GM18507 (cell line): ENCODE data around the gene SCGN.

ENCODE experiments used
- DNase-seq: peaks from one replicate; pipeline ENCODE4 v3.0.0; 2011; ENCODE audit warnings: low read depth; ENCODE audit not compliant: insufficient read length; ENCODE audit errors: extremely low spot score
- FAIRE-seq: peaks from 2 replicates; lab custom pipeline; 2011; peaks lifted over from hg19 to GRCh38; lab: Jason Lieb, UNC

Gene SCGN

GRCh38 chr6:25637960-25638434, 14.0 kb upstream of the SCGN start:
- no peak for DNase-seq

GRCh38 chr6:25639653-25640052, 12.4 kb upstream of the SCGN start:
- DNase-seq: no peak
- no peak for FAIRE-seq

More at GRCh38 chr6:25637960-25638434, 14.0 kb upstream of the SCGN start:
- FAIRE-seq: no peak

- FAIRE-seq (no peak), DNase-seq (no peak)
These were observed 11.6 kb upstream of the SCGN start for GRCh38 chr6:25640446-25640845.

GRCh38 chr6:25640891-25641290, 11.1 kb upstream of the SCGN start:
- DNase-seq (no peak), FAIRE-seq (no peak)

GRCh38 chr6:25641377-25641776, 10.6 kb upstream of the SCGN start:
- DNase-seq (no peak), FAIRE-seq (no peak)

- FAIRE-seq: no peak
- no peak for DNase-seq
These were observed 9.9 kb upstream of the SCGN start for GRCh38 chr6:25641940-25642666.

- no peak for FAIRE-seq
These were observed 9.2 kb upstream of the SCGN start for GRCh38 chr6:25642667-25643328.

GRCh38 chr6:25645916-25646315, 6.1 kb upstream of the SCGN start:
- no peak for FAIRE-seq

More at GRCh38 chr6:25642667-25643328, 9.2 kb upstream of the SCGN start:
- no peak for DNase-seq

GRCh38 chr6:25649611-25650010, 2.4 kb upstream of the SCGN start:
- no peak for DNase-seq
- no peak for FAIRE-seq

More at GRCh38 chr6:25645916-25646315, 6.1 kb upstream of the SCGN start:
- no peak for DNase-seq

- FAIRE-seq: no peak
- DNase-seq: no peak
These were observed 3.7 kb downstream of the SCGN start for GRCh38 chr6:25655723-25656122.

GRCh38 chr6:25659633-25660368, 7.8 kb downstream of the SCGN start:
- DNase-seq: no peak
- FAIRE-seq: no peak

- DNase-seq (no peak), FAIRE-seq (no peak)
These were observed 8.5 kb downstream of the SCGN start for GRCh38 chr6:25660512-25660911.

GRCh38 chr6:25661129-25661779, 9.2 kb downstream of the SCGN start:
- FAIRE-seq: no peak
- DNase-seq: no peak

- no peak for FAIRE-seq
- no peak for DNase-seq
These were observed 13.4 kb downstream of the SCGN start for GRCh38 chr6:25665455-25665854.

GRCh38 chr6:25669413-25669812, 17.4 kb downstream of the SCGN start:
- FAIRE-seq (no peak), DNase-seq (no peak)

- no peak for FAIRE-seq
- DNase-seq: no peak
These were observed 18.2 kb downstream of the SCGN start for GRCh38 chr6:25670208-25670607.

- FAIRE-seq: no peak
These were observed 18.9 kb downstream of the SCGN start for GRCh38 chr6:25670793-25671513.

GRCh38 chr6:25671652-25672051, 19.6 kb downstream of the SCGN start:
- no peak for FAIRE-seq
- DNase-seq: no peak

More at GRCh38 chr6:25670793-25671513, 18.9 kb downstream of the SCGN start:
- no peak for DNase-seq

GRCh38 chr6:25675167-25675566, 23.2 kb downstream of the SCGN start:
- no peak for DNase-seq
- FAIRE-seq: no peak
